H1 (cell line): ENCODE results near the gene PXMP4. TPM values are rescaled to one million over a fixed set of nuclear protein-coding genes. Genes with fewer than 3 reads are reported as not detected.

ENCODE experiments used
- CTCF ChIA-PET: fragments of 300-600 bp; sonication (Branson Sonifier 250); formaldehyde crosslinking; loops from one replicate; lab custom pipeline; 2021; ENCODE audit not compliant: partially characterized antibody; lab: Charles Lee
- POLR2A ChIA-PET: fragments of 300-600 bp; sonication (Branson Sonifier 250); formaldehyde crosslinking; loops from one replicate; lab custom pipeline; 2021; ENCODE audit warnings: inconsistent platforms; ENCODE audit not compliant: partially characterized antibody; lab: Charles Lee
- DNase-seq, 2 experiments: peaks; one replicate each; pipeline versions ENCODE4 v3.0.0 to v3.0.0-alpha.2; 2010 to 2022; ENCODE audit warnings: low spot score in 2 of 2, low read depth in 1 of 2, mixed read lengths in 1 of 2
- FAIRE-seq: peaks from 2 replicates; lab custom pipeline; 2011; peaks lifted over from hg19 to GRCh38; lab: Jason Lieb, UNC
- H2AFZ ChIP-seq: 2 replicates; pipeline ENCODE4 v1.8.1; 2012; ENCODE audit warnings: low read length, inconsistent platforms
- H2AK5ac ChIP-seq: 2 replicates; pipeline ENCODE4 v1.6.1; 2013; ENCODE audit warnings: low read depth, low read length
- H2BK120ac ChIP-seq: replicated peaks from 2 replicates; pipeline ENCODE3; 2013; ENCODE audit warnings: low read depth, low read length, inconsistent platforms
- H2BK12ac ChIP-seq: 2 replicates; pipeline ENCODE4 v1.6.1; 2013; ENCODE audit warnings: low read depth, low read length
- H2BK15ac ChIP-seq: 2 replicates; pipeline ENCODE4 v1.6.1; 2013; ENCODE audit warnings: low read length
- H2BK20ac ChIP-seq: 2 replicates; pipeline ENCODE4 v1.6.1; 2013; ENCODE audit warnings: low read length
- H2BK5ac ChIP-seq: 2 replicates; pipeline ENCODE4 v1.6.1; 2013; ENCODE audit warnings: low read depth, low read length
- H3K14ac ChIP-seq: 2 replicates; pipeline ENCODE4 v1.6.1; 2013; ENCODE audit warnings: inconsistent platforms; ENCODE audit not compliant: insufficient read length
- H3K18ac ChIP-seq: 2 replicates; pipeline ENCODE4 v1.6.1; 2013; ENCODE audit warnings: low read length; ENCODE audit errors: extremely low read depth
- H3K23ac ChIP-seq: 2 replicates; pipeline ENCODE4 v1.6.1; 2013; ENCODE audit warnings: inconsistent platforms; ENCODE audit not compliant: insufficient read length
- H3K23me2 ChIP-seq: 2 replicates; pipeline ENCODE4 v1.6.1; 2013; ENCODE audit warnings: low read depth, low read length
- H3K27ac ChIP-seq: 2 replicates; pipeline ENCODE4 v1.6.1; 2011; ENCODE audit warnings: low read depth, low read length, inconsistent platforms
- H3K27me3 ChIP-seq, 4 experiments: replicated peaks in 1 of 4; 1 replicate in 1 of 4; 2 replicates in 3 of 4; pipeline versions ENCODE4 v1.6.1 to v1.8.1; 2011 to 2013; ENCODE audit warnings: low read length in 3 of 4, mild to moderate bottlenecking in 3 of 4, inconsistent platforms in 2 of 4, mixed read lengths in 2 of 4, moderate library complexity in 1 of 4; ENCODE audit not compliant: control insufficient read depth in 3 of 4, insufficient read depth in 3 of 4; ENCODE audit errors: extremely low read depth in 1 of 4
- H3K36me3 ChIP-seq, 4 experiments: 2 replicates each; pipeline versions ENCODE4 v1.6.1 to v1.8.1; 2011 to 2013; ENCODE audit warnings: mild to moderate bottlenecking in 4 of 4, low read length in 3 of 4, moderate library complexity in 2 of 4, control low read depth in 1 of 4, inconsistent platforms in 1 of 4; ENCODE audit not compliant: insufficient read depth in 4 of 4, control insufficient read depth in 2 of 4
- H3K4ac ChIP-seq: replicated peaks from 2 replicates; pipeline ENCODE3; 2013; ENCODE audit warnings: low read length, low read depth, mixed read lengths, inconsistent platforms; ENCODE audit not compliant: insufficient read length
- H3K4me1 ChIP-seq, 4 experiments: replicated peaks in 1 of 4; 1 replicate in 1 of 4; 2 replicates in 3 of 4; pipeline versions ENCODE4 v1.6.1 to v1.8.1; 2011 to 2013; ENCODE audit warnings: low read length in 3 of 4, inconsistent platforms in 2 of 4, mixed read lengths in 1 of 4; ENCODE audit not compliant: insufficient read depth in 4 of 4, control insufficient read depth in 3 of 4
- H3K4me2 ChIP-seq, 2 experiments: 2 replicates each; pipeline versions ENCODE4 v1.6.1 to v1.8.1; 2011 to 2013; ENCODE audit warnings: low read depth in 2 of 2, low read length in 2 of 2, control low read depth in 1 of 2, inconsistent platforms in 1 of 2, mild to moderate bottlenecking in 1 of 2; ENCODE audit not compliant: insufficient read depth in 1 of 2
- H3K4me3 ChIP-seq, 4 experiments: fragments of 200-600, 300-600 bp in 1 of 4; sonication (generic), shearing (Covaris generic), sonication (Bioruptor Twin) in 1 of 4; 2 replicates each; pipeline versions ENCODE4 v1.5.1 to v1.8.1; 2011 to 2016; ENCODE audit warnings: low read length in 4 of 4, low read depth in 3 of 4, control low read depth in 2 of 4, inconsistent platforms in 2 of 4, mild to moderate bottlenecking in 2 of 4, mixed read lengths in 1 of 4, moderate library complexity in 1 of 4; ENCODE audit not compliant: insufficient read depth in 2 of 4; ENCODE audit errors: extremely low read depth in 1 of 4
- H3K56ac ChIP-seq: replicated peaks from 2 replicates; pipeline ENCODE3; 2013; ENCODE audit warnings: low read depth, mild to moderate bottlenecking, mixed read lengths, low read length, inconsistent platforms; ENCODE audit not compliant: insufficient read length
- H3K79me1 ChIP-seq: 2 replicates; pipeline ENCODE4 v1.6.1; 2013; ENCODE audit warnings: low read depth, low read length, control low read depth
- H3K79me2 ChIP-seq, 2 experiments: 2 replicates each; pipeline versions ENCODE4 v1.6.1 to v1.8.1; 2012 to 2013; ENCODE audit warnings: low read length in 2 of 2, mild to moderate bottlenecking in 2 of 2, inconsistent platforms in 1 of 2; ENCODE audit not compliant: insufficient read depth in 2 of 2, control insufficient read depth in 1 of 2
- H3K9ac ChIP-seq, 4 experiments: replicated peaks in 1 of 4; 1 replicate in 1 of 4; 2 replicates in 3 of 4; pipeline versions ENCODE4 v1.6.1 to v1.8.1; 2011 to 2013; ENCODE audit warnings: low read depth in 3 of 4, low read length in 3 of 4, control low read depth in 2 of 4, mild to moderate bottlenecking in 2 of 4, moderate library complexity in 2 of 4, inconsistent platforms in 1 of 4; ENCODE audit errors: extremely low read depth in 1 of 4
- H3K9me3 ChIP-seq, 2 experiments: 2 replicates each; pipeline versions ENCODE4 v1.6.1 to v1.8.1; 2012 to 2013; ENCODE audit warnings: mild to moderate bottlenecking in 2 of 2, moderate library complexity in 2 of 2, control low read depth in 1 of 2, inconsistent platforms in 1 of 2, low read depth in 1 of 2, low read length in 1 of 2, mixed read lengths in 1 of 2; ENCODE audit not compliant: insufficient read depth in 2 of 2
- H4K20me1 ChIP-seq, 2 experiments: replicated peaks in 1 of 2; 2 replicates each; pipeline versions ENCODE3 to v1.8.1; 2011 to 2013; ENCODE audit warnings: inconsistent platforms in 2 of 2, low read length in 2 of 2, mild to moderate bottlenecking in 1 of 2; ENCODE audit not compliant: insufficient read depth in 2 of 2, control insufficient read depth in 1 of 2
- H4K5ac ChIP-seq: 2 replicates; pipeline ENCODE4 v1.6.1; 2013; ENCODE audit warnings: low read length, low read depth, mixed read lengths, inconsistent platforms; ENCODE audit not compliant: insufficient read length
- H4K8ac ChIP-seq: 2 replicates; pipeline ENCODE4 v1.8.0; 2013; ENCODE audit warnings: mild to moderate bottlenecking, moderate library complexity, low read length, inconsistent platforms; ENCODE audit not compliant: insufficient read depth; ENCODE audit errors: extremely low read depth
- H4K91ac ChIP-seq: replicated peaks from 2 replicates; pipeline ENCODE3; 2013; ENCODE audit warnings: low read length, mixed read lengths, inconsistent platforms; ENCODE audit not compliant: insufficient read length
- ATF3 ChIP-seq: IDR thresholded peaks from 2 replicates; pipeline ENCODE4 v1.6.1; 2011; ENCODE audit warnings: low read depth, mild to moderate bottlenecking, low read length; ENCODE audit not compliant: insufficient read depth
- CTCF ChIP-seq, 3 experiments: IDR thresholded peaks; 1 replicate in 2 of 3; 2 replicates in 1 of 3; pipeline versions ENCODE4 v1.5.1 to v1.6.1; 2011; ENCODE audit warnings: low read length in 3 of 3, mild to moderate bottlenecking in 3 of 3, inconsistent platforms in 2 of 3, low read depth in 1 of 3, moderate library complexity in 1 of 3; ENCODE audit not compliant: insufficient read depth in 1 of 3; ENCODE audit errors: control extremely low read depth in 1 of 3
- EGR1 ChIP-seq: IDR thresholded peaks from 2 replicates; pipeline ENCODE4 v1.6.1; 2011; ENCODE audit warnings: low read depth, low read length, borderline replicate concordance
- RBBP5 ChIP-seq: IDR thresholded peaks from 2 replicates; pipeline ENCODE4 v1.7.1; 2012; ENCODE audit warnings: low read depth, mild to moderate bottlenecking, inconsistent platforms, low read length, moderate library complexity, borderline replicate concordance
- SUZ12 ChIP-seq: fragments of 200-600 bp; sonication (generic); IDR thresholded peaks from 2 replicates; pipeline ENCODE4 v1.6.1; 2012; ENCODE audit warnings: mild to moderate bottlenecking, inconsistent platforms, low read length, moderate library complexity, mixed read lengths
- WGBS, 2 experiments: shearing (Covaris generic) in 1 of 2; methylation state at CpG; one replicate each; pipeline versions ENCODE4 v1.1.6 to v1.1.7; 2013 to 2015; ENCODE audit warnings: low lambda C conversion rate in 2 of 2, mixed read lengths in 2 of 2, inconsistent platforms in 1 of 2, low coverage in 1 of 2, missing lambda C conversion rate in 1 of 2; ENCODE audit not compliant: insufficient replicate concordance in 2 of 2, insufficient coverage in 1 of 2, insufficient read length in 1 of 2; ENCODE audit errors: extremely low coverage in 1 of 2, missing lambda C conversion rate in 1 of 2; 5-methylcytosine and 5-hydroxymethylcytosine counted together
- polyA plus RNA-seq, 7 experiments: library from polyadenylated mRNA; depleted of rRNA in 3 of 7; stranded (reverse) in 5 of 7; unstranded in 2 of 7; fragments of >200 nt in 5 of 7; fragments of 200-250 nt in 2 of 7; gene quantifications; 1 replicate in 5 of 7; 2 replicates in 1 of 7; 4 replicates in 1 of 7; pipeline versions ENCODE4 v1.2.1 to v1.2.3, GENCODE V29; 2011 to 2013; ENCODE audit warnings: missing spikeins in 2 of 7, mixed read lengths in 2 of 7
- total RNA-seq: library from RNA; stranded (reverse); fragmentation: NEBNext Ultra II Directional; extraction: Animal tissue kit (Norgen Biotek cat#: 25700); gene quantifications from 2 replicates; pipeline ENCODE4 v1.2.1, GENCODE V29; 2021

The PXMP4 gene
- total and polyA plus RNA-seq, 2 of the 8 experiments (the other 6 are each of a cell fraction or from before 2014, with no cell fraction given) = 3.3 to 3.4 TPM

GRCh38 chr20:33666293-33667244 is 53.5 kb downstream of the PXMP4 start, which contains the start of gene ACTL10:
Gene ACTL10, plus strand, starts transcription at chr20:33666943. Its CDS starts 555 bp downstream, at chr20:33667498.
- Histone ChIP-seq H3K23ac (no peak within 1 kb of the TSS), H3K36me3 (peaks cover 2 to 10% (median 6%) of the 10 kb centered on the region in 4 experiments; a peak in 3 of 8 replicates), H3K9ac (no peak within 1 kb of the TSS; a peak in 2 of 7 replicates), H4K91ac (peak within 1 kb of the TSS; percentile 63), H3K56ac (no peak within 1 kb of the TSS), H3K18ac (peak within 1 kb of the TSS; percentile 19; the same call in 1 of the 2 replicates), H2BK5ac (peak within 1 kb of the TSS; percentile 66), H3K4ac (no peak within 1 kb of the TSS), H2BK120ac (no peak within 1 kb of the TSS), H4K20me1 (peaks cover 0 to 9% of the 10 kb centered on the region in 2 experiments), H3K23me2 (peaks cover 25% of the 10 kb centered on the region; the same call in 1 of the 2 replicates), H3K4me2 (peak within 1 kb of the TSS; percentile 68 to 70), H2BK20ac (no peak within 1 kb of the TSS), H3K79me1 (no peaks in the 10 kb centered on the region; the same call in 1 of the 2 replicates), H3K9me3 (peaks cover 0 to 5% of the 10 kb centered on the region in 2 experiments; a peak in 1 of 4 replicates), H3K14ac (no peak within 1 kb of the TSS), H3K27ac (no peak within 1 kb of the TSS), H3K79me2 (no peaks in the 10 kb centered on the region), H2AFZ (no peak within 1 kb of the TSS), H2AK5ac (peak within 1 kb of the TSS; percentile 34; the same call in 1 of the 2 replicates), H2BK15ac (0 out of 2 replicates have a peak within 1 kb of the TSS, but pooled peaks have one; percentile 61), H3K27me3 (peaks cover 0 to 10% (median 3%) of the 10 kb centered on the region in 4 experiments; a peak in 3 of 7 replicates), H3K4me3 (peak within 1 kb of the TSS; percentile 27 to 56 (median 30)), H4K8ac (peak within 1 kb of the TSS; percentile 31; the same call in 1 of the 2 replicates), H3K4me1 (peaks cover 0 to 18% (median 11%) of the 10 kb centered on the region in 4 experiments; a peak in 4 of 7 replicates), H4K5ac (no peak within 1 kb of the TSS), H2BK12ac (peak within 1 kb of the TSS; percentile 60; the same call in 1 of the 2 replicates)
- FAIRE-seq (no peak), DNase-seq (peak; percentile 70 to 79)
- CTCF ChIA-PET = interaction anchor here (0.6 to 4.3 kb wide), 12 partner anchors 10 to 1575 kb away, joined by 3 to 38 read pairs (median 5); partner anchors contain the start of gene ZNF341
- WGBS, 2 experiments = 47% methylated on average over 26 of the region's 50 CpGs; no CpG with 5 or more reads in 1 of the 2 experiments
- POLR2A ChIA-PET = interaction anchor here (0.9 to 17.9 kb wide), 10 partner anchors 12 to 266 kb away, joined by 3 to 245 read pairs (median 5); partner anchors contain the start of genes CDK5RAP1, NECAB3, PXMP4 and ZNF341
- TF ChIP-seq SUZ12 = no peak
- TF ChIP-seq EGR1 = no peak
- TF ChIP-seq ATF3 = no peak
- peak in 1 of 3 experiments; percentile 6; a peak in 1 of 4 replicates for TF ChIP-seq CTCF (IDR thresholded peaks at IDR 0.05; ENCODE audit: control extremely low read depth in 1 of 3, insufficient read depth in 1 of 3, low read depth in 1 of 3, low read length in 3 of 3)
- TF ChIP-seq RBBP5 = 0 out of 2 replicates have a peak, but pooled peaks have one; percentile 67
